IPS DF 19.7 (cell line): ENCODE measurements around the gene TKFC.
A peak's percentile ranks its signal among the peaks of the same experiment; 100 is the strongest.

Experiments
- DNase-seq: peaks from one replicate; pipeline ENCODE4 v3.0.0-alpha.2; 2013; ENCODE audit warnings: low read depth, low spot score

Gene TKFC

DNA sequence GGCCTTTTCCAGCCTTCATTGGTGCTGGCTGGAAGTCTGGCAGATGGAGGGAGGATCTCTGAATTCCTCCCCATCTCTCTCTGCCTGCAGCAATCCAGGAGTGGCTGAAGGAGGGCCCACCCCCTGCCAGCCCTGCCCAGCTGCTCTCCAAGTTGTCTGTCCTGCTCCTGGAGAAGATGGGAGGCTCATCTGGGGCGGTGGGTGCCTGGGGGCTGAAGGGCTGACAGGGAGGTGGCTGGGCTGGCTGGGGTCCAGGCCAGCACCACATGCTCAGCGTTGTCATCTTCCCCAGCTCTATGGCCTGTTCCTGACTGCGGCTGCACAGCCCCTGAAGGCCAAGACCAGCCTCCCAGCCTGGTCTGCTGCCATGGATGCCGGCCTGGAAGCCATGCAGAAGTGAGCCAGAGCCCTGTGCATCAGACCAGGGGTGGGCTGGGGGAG is 12.2 kb downstream of the TKFC start:
- DNase-seq: no peak

DNA sequence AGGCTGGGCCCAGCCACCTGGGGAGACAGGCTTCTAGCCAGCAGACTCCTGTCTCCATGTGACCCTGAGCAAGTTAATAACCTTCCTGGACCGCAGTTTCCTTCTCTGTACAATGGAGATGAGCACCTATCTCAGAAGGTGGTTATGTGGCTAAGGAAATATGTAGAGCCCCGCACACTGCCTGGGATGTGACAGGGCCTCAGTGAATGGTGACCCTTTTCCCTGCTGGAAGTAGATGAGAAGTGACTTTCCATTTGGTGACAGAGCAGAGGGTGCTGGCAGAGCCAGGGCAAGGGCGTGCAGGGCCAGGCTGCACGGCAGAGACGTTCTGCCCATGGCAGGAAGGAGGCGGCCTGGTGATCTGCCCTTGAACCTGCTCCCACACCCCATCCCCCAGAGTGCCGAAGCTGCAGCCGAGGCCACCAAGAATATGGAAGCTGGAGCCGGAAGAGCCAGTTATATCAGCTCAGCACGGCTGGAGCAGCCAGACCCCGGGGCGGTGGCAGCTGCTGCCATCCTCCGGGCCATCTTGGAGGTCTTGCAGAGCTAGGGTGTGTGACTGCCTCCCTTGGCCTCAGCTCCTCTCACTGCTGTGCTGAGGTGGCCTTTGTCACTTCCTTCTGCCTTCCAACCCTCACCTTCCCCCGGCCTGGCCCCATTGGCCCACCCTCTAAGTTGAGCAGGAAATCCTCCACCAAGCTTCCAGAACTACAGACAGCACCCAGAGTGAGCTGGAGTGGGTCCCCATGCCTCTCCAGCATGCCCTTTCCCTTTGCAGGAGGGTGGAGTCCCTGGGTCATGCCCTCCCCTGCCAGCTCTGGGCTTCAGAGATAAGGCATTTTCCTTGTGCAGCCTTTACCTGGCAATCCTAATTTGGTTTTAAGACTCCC is 13.2 kb downstream of the TKFC start:
- no peak for DNase-seq

DNA sequence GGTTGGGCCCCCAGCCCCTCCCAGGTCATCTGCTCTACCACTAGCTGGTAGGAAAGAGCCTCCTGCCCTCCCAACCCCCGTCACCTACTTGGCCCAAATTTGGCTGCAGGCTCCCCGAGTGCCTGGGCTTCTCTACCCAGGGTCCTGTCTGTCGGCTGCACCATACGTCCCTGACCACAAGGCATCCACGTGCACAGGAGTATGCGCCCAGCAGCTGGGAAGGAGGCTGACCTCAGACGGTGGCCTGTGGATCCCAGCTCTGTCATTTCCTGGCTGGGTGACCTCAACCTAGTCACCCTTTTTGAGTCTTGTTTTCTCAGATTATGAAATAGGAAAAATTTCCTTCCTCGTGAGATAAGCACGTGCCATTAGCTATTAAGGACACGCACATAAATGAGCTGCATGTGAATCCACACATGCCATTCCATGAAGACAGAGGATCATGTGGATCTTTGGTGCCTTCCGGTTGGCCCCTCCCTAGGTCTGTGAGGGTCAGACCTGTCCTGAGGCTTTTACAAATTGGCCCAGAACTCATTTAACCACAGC is 15.0 kb downstream of the TKFC start:
- no peak for DNase-seq

DNA sequence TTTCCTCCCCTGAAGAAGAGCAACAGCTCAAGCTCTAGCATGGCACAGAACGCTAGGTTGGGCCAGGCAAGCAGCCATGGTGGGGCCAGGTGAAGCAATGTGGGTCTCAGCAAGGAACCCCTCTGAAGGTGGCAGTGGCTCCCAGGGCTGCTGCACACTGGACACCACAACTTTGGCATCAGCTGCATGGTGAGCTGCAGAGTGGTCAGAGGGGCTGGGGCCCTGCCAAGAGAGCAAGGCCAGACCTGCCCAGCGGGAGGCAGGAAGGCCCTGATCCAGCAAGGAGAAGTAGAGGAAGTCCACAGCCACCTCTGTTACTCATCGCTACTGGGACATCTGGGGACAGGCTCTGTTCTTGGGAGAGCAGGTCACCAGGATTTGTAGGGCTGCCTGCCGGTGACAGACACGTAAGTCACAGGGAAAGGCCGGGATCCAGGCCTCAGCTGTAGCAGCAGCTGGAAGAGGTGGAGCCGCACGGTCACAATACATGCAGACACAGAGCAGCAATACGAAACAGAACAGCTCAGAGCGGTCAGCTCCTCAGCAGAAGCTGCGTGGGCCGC is 16.2 kb downstream of the TKFC start:
- DNase-seq: no peak

DNA sequence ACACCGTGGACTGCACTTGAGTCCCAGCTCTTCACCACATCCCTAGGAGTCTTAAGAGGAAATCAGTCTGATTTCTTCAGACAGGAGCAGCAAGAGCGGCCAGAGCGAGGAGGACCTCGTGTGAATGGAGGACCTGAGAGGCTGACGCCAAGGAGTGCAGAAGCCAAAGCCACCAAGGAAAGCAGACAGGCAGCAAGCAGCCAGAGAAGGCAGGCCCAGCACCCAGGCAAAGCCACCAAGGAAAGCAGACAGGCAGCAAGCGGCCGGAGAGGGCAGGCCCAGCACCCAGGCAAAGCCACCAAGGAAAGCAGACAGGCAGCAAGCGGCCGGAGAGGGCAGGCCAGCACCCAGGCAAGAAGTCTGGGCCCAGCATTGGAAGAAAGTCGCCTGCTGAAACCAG is 16.9 kb downstream of the TKFC start:
- no peak for DNase-seq

DNA sequence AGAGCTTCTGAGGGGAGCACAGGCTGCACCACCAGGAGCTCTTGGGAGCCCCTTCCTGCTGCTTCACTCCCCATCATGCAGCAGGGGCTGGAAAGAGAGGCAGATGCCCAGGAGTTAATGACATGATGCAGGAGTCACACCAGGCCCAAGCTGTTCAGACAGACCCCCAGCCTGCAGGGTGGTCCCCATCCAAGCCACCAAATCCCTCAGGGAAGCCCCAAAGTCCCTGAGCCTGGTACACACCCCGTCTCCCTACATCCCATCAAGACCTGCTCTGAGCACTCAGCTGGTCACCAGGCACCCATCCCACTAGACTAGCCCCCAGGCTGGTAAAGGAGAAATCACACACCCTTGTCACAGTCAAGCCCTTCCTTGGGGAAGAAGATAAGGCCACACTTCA is 17.3 kb downstream of the TKFC start:
- no peak for DNase-seq

DNA sequence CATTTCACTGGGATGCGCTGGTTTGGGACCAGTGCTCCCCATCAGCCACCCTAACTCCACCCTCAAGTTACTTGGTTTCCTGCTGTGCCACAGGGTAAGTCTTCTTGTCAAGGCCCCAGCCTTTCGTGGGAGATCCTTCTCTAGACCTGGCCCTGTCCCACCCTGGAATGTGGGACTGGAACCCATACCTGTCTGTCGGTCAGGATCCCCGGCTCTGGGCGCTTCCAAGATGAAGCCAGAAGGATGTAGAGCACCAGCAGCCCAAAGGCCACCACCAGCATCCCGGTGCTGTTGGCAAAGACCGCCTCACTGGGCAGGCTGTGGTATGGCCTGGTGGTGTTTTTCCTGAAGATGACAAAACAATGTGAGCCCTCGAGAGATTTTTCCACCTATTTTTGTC is 17.8 kb downstream of the TKFC start:
- no peak for DNase-seq

DNA sequence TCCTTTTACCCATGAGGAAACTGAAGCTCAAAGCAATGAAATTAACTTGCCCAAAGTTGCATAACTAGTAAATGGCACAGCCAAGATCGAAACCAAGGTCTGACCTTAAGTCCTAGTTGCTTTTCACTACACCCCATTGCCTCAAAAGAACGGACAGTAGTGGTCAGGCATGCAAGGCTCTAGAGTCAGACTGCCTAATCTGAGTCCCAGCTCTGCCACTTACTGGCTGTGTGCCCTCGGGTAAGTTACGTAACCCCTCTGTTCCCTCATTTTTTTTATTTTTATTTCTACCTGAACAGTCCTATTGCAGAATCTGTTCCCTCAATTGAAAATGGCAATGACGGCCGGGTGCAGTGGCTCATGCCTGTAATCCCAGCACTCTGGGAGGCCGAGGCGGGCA is 19.0 kb downstream of the TKFC start:
- no peak for DNase-seq

DNA sequence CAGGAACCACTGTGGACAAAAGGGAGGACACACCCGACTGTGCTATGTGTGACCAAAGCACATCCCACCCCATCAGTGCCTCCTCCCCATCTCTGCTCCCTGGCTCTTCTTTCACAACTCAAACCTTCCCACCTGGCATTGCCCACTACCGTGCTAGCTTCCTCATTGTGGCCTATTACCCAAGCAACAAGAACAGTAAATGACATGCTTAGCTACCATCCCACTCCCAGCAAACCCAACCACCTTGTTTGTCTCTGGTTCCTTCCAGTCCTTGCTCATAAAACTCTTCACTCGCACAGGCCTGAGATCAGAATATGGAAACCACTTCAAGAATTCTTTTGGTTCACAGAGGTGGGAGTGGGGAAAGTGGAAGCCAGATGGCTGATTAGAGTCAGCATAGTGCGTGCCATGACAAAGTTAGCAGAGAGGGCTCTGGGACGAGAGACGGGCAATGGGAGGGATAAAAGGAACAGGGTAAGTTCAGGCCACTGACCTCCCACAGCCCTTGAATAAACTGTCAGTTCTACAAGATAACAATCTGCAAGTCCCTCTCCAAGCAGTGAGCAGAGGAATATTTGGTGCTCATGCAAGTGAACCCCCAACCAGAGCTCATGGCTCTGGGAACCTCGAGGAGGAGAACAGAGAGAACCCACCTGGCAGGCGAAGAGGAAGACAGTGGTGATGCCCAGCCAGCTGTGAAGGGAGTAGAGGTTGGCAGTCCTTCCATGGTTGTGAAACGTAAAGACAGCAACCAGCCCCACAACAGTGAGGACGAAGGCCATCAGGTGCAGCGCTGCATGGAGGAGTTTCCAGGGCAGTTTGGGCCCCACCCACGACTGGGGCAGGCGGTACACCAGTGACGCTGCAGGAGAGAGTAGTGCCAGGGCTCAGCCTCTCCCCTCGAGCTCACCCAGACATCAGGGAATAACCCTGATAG is 20.4 kb downstream of the TKFC start:
- DNase-seq: no peak

DNA sequence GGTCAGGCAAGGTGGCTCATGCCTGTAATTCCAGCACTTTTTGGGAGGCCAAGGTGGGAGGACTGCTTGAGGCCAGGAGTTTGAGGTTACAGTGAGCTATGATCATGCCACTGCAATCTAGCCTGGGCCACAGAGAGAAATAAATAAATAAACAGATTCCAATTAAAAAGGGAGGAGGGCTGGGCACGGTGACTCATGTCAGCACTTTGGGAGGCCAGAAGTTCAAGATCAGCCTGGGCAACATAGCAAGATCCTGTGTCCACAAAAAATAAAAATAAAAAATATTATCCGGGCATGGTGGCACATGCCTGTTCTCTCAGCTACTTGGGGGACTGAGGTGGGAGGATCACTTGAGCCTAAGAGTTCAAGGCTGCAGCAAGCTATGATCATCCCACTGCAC is 21.2 kb downstream of the TKFC start:
- no peak for DNase-seq

DNA sequence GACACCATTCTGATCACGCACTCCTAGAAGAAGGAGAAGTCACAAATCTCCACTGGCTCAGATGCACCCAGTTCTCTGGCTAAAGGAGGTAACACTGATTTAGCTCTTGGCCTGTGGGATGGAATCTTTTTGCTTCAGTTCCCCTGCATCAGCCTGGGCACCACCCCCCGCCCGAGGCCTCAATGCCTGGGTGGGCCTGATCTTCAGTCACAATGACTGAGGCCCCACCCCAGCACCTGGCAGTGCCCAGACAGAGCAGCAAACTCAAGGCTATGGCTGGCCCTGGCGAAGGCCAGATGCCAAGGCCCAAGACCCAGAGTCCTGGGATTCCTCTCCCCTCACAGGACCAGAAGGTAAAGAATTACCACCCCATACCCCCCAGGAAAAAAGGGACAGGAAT is 23.7 kb downstream of the TKFC start:
- no peak for DNase-seq

DNA sequence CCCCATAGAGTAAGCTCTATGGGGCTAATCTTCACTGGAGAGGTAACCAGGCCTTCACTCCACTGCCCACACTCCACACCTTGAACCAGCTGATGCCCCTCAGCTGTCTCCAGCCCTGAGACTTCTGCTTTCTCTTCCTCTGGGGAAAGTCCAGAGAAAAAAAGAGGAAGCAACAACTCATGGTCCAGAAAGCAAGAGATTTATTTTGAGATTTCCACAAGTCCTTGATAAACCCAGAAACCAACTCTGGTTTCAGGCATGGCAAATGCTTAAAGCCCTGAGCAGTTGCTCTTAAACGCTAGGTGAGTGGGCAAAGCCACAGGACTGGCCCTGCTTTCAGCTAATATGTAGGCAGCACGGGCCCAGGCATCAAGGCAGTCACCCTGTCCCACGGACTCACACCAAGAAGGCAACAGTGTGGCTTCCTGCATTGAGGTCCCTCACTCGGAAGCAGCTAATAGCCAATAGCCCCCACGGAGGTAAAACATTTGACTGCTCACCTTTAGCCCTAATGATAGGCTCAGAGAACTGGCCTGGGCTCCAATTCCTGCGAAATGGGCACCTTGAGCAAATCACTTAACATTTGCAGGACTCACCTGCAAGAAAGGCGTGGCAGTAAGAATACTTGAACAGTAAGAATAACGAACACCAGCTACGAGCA is 24.3 kb downstream of the TKFC start:
- DNase-seq: no peak

DNA sequence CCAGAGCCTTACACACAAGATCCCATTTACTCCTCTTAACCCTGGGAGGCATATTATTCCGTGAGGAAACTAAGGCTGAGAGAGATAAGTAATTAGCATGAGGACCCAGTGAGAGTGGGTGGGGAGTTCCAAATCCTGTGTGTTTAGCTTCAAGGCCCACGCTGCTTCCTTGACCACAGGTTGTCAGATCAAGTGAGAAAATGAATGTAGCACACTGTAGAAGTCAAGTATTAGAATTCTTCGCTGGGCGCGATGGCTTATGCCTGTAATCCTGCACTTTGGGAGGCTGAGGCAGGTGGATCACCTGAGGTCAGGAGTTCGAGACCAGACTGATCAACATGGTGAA is 24.8 kb downstream of the TKFC start:
- DNase-seq: no peak

DNA sequence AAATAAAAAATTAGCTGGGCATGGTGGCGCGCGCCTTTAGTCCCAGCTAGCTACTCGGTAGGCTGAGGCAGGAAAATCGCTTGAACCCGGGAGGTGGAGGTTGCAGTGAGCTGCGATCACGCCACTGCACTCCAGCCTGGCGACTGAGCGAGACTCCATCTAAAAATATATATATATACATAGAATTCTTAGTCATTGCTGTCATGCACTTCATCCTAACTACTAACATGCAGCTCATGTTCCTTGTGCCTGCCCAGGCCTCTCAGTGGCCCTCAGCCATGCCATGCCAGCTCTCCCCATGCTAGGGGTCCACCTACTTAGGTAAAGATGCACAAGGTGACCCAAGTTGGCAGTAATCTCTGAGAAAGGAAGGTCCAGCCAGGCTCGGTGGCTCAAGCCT is 25.5 kb downstream of the TKFC start:
- DNase-seq: no peak

DNA sequence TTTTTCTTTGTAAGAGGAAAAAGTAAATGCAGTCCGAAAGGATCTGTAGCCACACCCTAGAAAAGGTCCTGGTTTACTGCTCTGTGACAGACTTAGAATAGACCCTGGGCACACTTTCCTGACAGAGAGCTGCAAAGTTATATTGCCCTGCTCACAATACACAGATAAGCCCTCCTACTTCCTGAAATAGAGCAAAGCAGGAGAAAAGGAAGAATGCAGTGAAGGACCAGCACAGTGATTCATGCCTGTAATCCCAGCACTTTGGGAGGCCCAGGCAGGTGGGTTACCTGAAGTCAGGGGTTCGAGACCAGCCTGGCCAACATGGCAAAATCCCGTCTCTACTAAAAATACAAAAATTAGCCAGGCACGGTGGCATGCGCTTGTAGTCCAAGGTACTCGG is 26.5 kb downstream of the TKFC start:
- DNase-seq: no peak

DNA sequence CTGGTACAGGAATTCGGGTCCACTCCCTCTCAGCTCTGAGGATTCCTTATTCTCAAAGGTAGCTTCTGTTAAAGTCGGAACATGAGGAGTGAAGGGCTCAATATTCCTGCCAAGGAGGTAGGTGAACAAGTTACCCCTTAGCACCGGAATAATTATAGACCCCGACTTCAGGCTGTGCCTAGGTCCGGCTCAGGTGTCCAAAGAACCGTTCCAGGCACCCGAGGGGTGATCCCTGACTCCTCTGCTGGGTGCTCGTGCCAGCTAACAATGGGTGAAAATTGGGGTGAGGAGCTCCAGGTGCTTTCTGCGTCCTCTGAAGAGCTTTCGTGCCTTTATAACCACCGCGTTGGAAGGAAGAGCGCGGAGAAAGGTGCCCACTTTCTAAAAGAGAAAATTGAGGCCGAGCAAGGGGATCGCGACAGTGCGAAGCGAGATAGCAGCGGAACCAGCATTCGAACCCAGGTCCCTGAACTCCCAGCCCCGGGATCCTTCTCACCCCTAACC is 28.3 kb downstream of the TKFC start:
- DNase-seq: no peak

DNA sequence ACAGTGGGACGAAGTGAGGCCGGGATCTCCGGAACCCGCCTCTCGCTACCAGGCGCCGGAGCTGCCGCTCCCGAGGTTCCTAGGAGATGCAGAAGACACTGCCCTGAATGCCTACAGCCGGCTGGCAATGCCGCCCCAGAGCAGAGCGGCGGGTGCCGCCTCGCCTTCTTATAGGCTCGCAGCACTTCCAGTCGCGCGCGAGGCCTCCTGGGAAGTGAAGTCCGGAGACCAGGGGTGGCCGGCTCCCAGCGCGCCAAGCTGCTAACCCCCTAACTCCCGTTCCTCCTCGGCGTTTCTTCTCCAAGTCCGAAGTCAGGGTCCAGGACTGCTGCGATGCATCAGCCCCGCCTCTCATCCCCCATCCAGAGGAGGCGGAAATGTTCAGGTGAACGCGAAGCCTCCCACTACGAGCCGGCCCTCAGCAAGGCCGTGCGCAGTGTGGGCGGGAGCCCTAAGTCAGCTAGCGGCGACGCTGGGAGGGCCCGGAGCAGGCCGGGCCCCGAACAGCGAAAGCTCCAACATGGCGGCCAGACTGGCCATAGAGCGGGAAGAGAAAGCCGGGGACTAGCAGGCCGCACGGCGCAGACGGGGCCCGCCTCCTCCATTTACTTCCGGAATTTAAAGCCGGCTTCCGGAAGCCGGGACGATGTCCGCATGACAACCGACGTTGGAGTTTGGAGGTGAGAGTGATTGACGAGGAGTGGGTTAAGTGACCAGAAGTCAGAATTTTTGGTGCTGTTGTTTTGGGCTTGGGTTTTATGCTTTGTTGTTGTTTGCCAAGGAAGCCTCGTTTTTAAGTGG is 28.9 kb downstream of the TKFC start, which contains the start of the genes CYB561A3 and TMEM138:
Gene CYB561A3, minus strand, starts transcription at position 142 of the 801 bp plus-strand sequence. CDS start 5,169 bp downstream, outside the sequence.
Gene TMEM138, plus strand, starts transcription at position 634 of the 801 bp plus-strand sequence. CDS start 2,017 bp downstream, outside the sequence.
- DNase-seq: peak; percentile 67

DNA sequence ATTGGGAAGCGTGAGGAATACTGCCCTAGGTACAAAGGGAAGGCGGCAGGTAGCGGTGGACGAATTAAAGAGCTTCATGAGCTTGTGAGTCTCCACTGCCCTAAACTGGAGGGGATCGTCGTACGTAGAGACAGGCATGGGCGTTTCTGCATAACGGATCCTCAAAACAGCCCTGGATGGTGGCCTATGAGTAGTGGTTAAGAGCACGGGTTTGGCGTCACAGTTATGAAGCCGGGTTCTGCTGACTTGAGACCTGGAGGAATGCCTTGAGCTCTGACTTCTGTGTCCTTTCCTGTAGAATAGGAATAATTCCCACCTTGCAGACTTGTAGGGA is 29.5 kb downstream of the TKFC start:
- no peak for DNase-seq

DNA sequence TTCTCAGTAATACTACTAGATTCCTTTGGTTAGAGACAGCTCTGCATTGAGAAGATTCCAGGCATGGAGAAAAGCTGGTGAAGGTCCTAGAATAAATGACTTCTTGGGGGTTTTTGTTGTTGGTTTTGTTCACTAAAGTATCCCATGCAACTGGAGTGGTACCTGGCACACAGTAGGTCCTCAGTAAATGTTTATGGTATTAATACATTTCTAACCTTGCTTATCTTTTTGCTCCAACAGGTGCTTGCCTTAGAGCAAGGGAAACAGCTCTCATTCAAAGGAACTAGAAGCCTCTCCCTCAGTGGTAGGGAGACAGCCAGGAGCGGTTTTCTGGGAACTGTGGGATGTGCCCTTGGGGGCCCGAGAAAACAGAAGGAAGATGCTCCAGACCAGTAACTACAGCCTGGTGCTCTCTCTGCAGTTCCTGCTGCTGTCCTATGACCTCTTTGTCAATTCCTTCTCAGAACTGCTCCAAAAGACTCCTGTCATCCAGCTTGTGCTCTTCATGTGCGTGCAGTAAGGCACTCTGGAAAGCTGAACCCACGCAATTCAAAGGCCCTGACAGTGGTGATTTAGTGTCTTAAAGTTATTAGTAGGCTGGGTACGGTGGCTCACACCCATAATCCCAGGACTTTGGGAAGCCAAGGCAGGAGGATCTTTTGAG is 31.1 kb downstream of the TKFC start:
- no peak for DNase-seq

DNA sequence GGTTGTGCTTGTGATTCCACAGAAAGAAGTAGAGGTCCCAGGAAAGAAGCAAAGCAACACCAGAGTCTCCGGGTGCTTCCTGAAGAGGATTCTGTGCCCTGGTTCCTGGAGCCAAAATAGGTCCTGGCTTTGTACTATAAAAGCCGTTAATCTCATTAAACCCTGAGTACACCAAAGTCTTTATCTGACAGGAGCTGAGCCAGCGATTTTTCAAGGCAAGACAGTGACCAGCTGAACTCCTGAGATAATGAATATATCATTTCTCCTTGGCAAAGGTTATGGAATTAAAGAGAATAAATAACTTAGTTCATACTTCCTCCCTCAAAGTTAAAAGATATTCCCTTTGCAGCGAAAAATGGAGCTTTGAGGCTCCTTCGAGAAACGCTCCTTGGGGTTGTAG is 34.4 kb downstream of the TKFC start:
- DNase-seq: no peak
